Myocyte (in vitro differentiated cells): ENCODE results near the gene CALN1. TPM values are rescaled to one million over a fixed set of nuclear protein-coding genes. Genes with fewer than 3 reads are reported as not detected.
"Not testable (repeated sequence)": the region's sequence is repeated elsewhere in the genome, so short reads cannot be mapped to it uniquely, and the experiment has no call there.

Source experiments
- DNase-seq: peaks from one replicate; pipeline ENCODE4 v3.0.0-alpha.2; 2012; ENCODE audit warnings: low read depth
- total RNA-seq: library from RNA; depleted of rRNA; stranded (reverse); fragments of >200 nt; gene quantifications from 2 replicates; pipeline ENCODE4 v1.2.3, GENCODE V29; 2014

CALN1 gene
- total RNA-seq, 1 donor from 2014 or later: not detected

GRCh38 chr7:71753956-71754664, 658.0 kb downstream of the CALN1 start:
- DNase-seq: no peak

DNA sequence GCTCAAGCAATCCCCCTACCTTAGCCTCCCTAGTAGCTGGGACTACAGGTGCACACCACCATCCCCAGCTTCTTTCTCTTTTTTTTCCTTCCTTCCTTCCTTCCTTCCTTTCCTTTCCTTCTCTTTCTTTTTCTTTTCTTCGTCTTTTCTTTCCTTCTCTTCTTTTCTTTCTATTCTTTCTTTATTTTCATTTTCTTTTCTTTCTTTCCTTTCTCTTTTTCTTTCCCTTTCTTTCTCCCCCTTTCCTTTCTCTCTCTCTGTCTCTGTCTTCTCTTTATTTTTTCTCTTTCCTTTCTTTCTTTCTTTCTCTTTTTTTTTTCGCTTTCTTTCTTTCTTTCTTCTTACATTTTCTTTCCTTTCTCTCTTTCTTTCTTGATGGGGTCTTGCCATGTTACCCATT, 658.9 kb downstream of the CALN1 start:
- no peak for DNase-seq

DNA sequence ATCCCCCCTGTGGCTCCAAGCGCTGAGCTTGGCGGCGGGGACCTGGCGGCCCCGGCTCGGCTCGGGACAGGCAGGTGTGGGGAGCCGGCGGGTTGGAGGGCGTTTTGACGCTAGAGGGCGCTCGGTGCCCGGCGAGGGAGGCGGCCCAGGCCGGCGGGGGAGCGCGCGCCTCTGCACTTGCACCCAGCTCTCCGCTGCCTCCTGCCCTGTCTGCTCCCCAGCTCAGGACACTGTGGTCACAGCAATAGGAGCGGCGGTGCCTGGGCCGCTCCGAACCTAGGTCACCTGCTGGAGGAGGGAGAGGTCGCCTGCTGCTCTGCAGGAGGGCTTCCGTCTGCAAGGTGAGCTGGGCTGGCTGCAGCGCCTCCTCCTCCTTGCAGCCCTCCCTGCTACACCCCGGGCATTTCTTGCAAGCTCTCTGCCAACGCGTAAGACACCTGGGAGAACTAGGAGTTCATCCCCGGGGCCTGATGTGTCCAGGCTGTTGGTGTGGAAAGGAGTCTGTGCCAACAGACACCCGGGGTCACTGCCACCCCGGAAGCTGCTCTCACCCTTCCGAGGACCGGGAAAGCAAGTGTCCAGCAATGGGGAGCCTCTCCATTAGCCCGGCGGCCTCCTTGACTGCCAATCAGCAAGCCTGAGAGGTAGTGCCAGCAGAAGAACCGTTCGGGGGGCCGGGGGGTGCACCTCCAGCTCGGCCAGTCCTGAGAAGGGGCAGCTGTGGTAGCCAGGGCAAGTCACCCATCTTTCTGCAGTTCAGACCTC, 659.8 kb downstream of the CALN1 start:
- DNase-seq: no peak

DNA sequence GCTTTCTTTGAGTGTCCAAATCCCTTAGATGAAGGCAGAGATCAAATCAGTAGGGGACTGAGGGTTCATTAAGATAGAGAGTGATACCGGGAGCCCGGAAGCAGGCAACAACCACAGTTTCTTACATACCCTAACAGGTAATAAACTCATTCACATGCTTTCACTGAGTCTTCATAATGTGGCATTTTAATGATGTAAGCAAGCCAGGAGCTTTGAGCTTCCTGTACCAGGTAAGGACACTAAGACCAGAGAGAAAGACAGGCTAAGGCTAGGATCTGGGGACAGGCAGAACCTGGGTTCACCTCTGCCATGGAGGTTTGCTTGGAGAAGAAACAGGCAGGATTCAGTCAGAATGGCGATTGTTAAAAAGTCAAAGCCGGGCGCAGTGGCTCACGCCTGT, 661.8 kb downstream of the CALN1 start:
- no peak for DNase-seq

DNA sequence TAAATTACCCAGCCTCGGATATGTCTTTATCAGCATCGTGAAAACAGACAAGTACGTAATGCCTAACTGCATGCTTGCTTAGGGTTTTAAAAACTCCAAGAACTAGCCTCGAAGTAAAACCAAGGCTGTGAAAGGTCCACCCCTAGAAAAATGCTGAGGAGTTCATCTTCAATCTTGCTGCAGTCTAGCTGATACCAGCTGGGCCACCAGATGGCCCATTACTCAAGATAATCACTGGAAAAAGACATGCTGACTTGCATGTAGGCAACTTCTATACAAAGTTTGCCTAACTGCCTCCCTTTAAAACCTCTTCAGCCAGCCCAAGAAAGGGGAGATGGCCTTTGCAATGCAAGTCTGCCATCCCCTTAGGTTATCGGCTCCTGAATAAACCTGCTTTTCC, 666.1 kb downstream of the CALN1 start:
- no peak for DNase-seq

GRCh38 chr7:71740174-71740560, 672.0 kb downstream of the CALN1 start:
- DNase-seq: no peak

GRCh38 chr7:71739520-71740173, 672.5 kb downstream of the CALN1 start:
- DNase-seq: no peak

DNA sequence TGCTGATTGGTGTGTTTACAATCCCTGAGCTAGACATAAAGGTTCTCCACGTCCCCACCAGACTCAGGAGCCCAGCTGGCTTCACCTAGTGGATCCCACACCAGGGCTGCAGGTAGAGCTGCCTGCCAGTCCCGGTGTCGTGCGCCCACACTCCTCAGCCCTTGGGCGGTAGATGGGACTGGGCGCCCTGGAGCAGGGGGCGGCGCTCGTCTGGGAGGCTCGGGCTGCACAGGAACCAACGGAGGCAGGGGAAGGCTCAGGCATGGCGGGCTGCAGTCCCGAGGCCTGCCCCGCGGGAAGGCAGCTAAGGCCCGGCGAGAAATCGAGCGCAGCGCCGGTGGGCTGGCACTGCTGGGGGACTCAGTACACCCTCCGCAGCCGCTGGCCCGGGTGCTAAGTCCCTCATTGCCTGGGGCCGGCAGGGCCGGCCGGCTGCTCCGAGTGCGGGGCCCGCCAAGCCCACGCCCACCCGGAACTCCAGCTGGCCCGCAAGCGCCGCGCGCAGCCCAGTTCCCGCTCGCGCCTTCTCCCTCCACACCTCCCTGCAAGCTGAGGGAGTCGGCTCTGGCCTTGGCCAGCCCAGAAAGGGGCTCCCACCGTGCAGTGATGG, 674.1 kb downstream of the CALN1 start:
- not testable (repeated sequence) for DNase-seq

GRCh38 chr7:71735961-71736556, 676.1 kb downstream of the CALN1 start:
- DNase-seq: peak; percentile 85

GRCh38 chr7:71733107-71733870, 678.8 kb downstream of the CALN1 start:
- peak; percentile 89 for DNase-seq

- no peak for DNase-seq
Measured at GRCh38 chr7:71731740-71732139, 680.4 kb downstream of the CALN1 start.
